ENCODE results near the gene POC1A. TPM values are rescaled to one million over a fixed set of nuclear protein-coding genes. Genes with fewer than 3 reads are reported as not detected.

Gene POC1A
- total RNA-seq, 1 experiment from 2014 or later, result 9.8 TPM

DNA sequence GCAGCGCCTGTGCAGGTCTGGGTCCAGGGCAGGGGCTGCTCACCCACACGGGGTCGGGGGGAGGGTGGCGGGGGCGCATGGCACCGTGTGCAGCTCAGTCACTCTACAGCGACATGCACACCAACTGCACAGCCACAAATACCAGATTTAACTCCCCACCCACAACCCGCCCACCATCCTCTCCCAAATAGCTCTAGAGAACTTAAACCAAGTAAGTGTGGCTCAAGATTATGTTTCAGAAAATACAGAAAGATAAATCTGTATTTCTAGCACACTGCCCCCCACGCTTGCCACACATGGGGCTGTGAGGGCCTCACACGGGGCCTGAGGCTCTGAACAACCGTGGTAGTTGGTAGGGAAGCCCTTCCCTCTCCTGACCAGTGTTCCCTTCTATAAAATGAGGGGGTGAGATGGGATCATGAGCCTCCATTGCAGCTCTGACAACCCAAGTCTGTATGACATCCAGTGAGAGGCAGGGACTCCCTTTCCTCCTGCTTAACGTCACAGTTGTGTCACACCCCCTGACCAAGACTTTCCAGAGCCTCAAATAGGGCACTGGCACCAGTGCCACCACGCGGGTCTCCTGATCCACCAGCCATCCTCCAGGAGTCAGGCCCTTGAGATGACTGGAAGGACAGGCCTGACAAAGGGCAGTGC is 23.1 kb downstream of the POC1A start:
- no peaks in the 10 kb centered on the region for H3K27me3 Mint-ChIP-seq (ENCODE audit: insufficient read depth, unreplicated experiment)
- H3K4me3 Mint-ChIP-seq (ENCODE audit: unreplicated experiment), result no peak overlapping the region
- no peak for DNase-seq (ENCODE audit: unreplicated experiment)
- ChIA-PET CTCF (interaction anchor here (0.6 to 1.9 kb wide), 7 partner anchors 10 to 447 kb away, joined by 3 to 8 read pairs (median 4); no protein-coding TSS in a partner anchor), POLR2A (interaction anchor here (1.0 kb wide), 1 partner anchor 190 kb away, joined by 3 read pairs; the partner anchor contains the start of gene RRP9)
- no TSS peak for BruUV-seq (replicated peaks)
- H3K27ac Mint-ChIP-seq (ENCODE audit: low read depth, unreplicated experiment), result no peak overlapping the region
- peaks cover 20% of the 10 kb centered on the region for H3K4me1 Mint-ChIP-seq (ENCODE audit: insufficient read depth, unreplicated experiment)
- no peaks in the 10 kb centered on the region for H3K9me3 Mint-ChIP-seq (ENCODE audit: unreplicated experiment)
- intact Hi-C loops (cut with micrococcal nuclease), result no loop called here
- no peak for TF ChIP-seq CTCF (IDR thresholded peaks at IDR 0.05; ENCODE audit: unreplicated experiment)
- peaks cover 13% of the 10 kb centered on the region for H3K36me3 Mint-ChIP-seq (ENCODE audit: insufficient read depth, unreplicated experiment)

DNA sequence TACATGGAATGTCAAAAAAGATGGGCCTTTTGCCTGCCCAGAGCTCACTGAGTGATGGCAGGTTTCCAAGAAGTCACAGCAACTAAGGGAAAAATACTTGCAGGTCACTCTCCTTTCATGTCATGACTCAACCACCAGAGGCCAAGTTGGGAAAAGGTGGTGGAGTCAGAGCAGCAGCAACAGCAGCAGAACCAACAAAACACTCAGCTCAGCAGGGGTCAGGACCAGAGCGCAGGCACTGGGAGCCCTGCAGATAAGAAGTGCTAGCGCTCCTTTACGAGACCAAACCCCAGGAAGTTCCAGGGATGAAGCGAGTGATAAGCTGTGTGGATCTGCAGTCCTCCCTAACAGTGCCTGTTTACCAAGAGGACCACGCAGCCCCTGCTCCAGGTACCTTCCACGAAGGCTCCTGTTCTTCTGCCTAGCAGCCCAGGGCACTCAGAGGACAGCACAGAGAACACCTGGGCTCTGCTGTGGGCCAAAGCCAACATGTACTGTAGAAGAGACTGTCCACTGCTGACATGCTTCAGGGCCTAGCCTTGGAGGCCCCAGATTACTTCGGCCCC is 26.0 kb downstream of the POC1A start:
- DNase-seq (ENCODE audit: unreplicated experiment), result peak; percentile 92
- Mint-ChIP-seq H3K4me1 (ENCODE audit: insufficient read depth, unreplicated experiment) (peaks cover 25% of the 10 kb centered on the region), H3K27ac (ENCODE audit: low read depth, unreplicated experiment) (peak overlapping the region; percentile 73), H3K4me3 (ENCODE audit: unreplicated experiment) (no peak overlapping the region), H3K36me3 (ENCODE audit: insufficient read depth, unreplicated experiment) (peaks cover 2% of the 10 kb centered on the region), H3K9me3 (ENCODE audit: unreplicated experiment) (no peaks in the 10 kb centered on the region), H3K27me3 (ENCODE audit: insufficient read depth, unreplicated experiment) (no peaks in the 10 kb centered on the region)
- no peak for TF ChIP-seq CTCF (IDR thresholded peaks at IDR 0.05; ENCODE audit: unreplicated experiment)
- POLR2A ChIA-PET, result interaction anchor here (0.7 to 1.8 kb wide), 6 partner anchors 26 to 155 kb away, joined by 3 to 8 read pairs (median 4); partner anchors contain the start of genes ABHD14B, POC1A and RPL29
- CTCF ChIA-PET, result interaction anchor here (0.6 to 2.4 kb wide), 9 partner anchors 8 to 127 kb away, joined by 3 to 7 read pairs (median 3); no protein-coding TSS in a partner anchor
- intact Hi-C loops (cut with micrococcal nuclease), result no loop called here
- BruUV-seq (replicated peaks), result no TSS peak

GRCh38 chr3:52126500-52126899 is 27.7 kb downstream of the POC1A start:
- Mint-ChIP-seq H3K27ac (ENCODE audit: low read depth, unreplicated experiment) (no peak overlapping the region), H3K36me3 (ENCODE audit: insufficient read depth, unreplicated experiment) (no peaks in the 10 kb centered on the region), H3K27me3 (ENCODE audit: insufficient read depth, unreplicated experiment) (no peaks in the 10 kb centered on the region), H3K4me3 (ENCODE audit: unreplicated experiment) (no peak overlapping the region), H3K4me1 (ENCODE audit: insufficient read depth, unreplicated experiment) (peaks cover 25% of the 10 kb centered on the region), H3K9me3 (ENCODE audit: unreplicated experiment) (no peaks in the 10 kb centered on the region)
- BruUV-seq (replicated peaks), result no TSS peak
- POLR2A ChIA-PET, result interaction anchor here (0.7 kb wide), 1 partner anchor 59 kb away, joined by 3 read pairs; no protein-coding TSS in a partner anchor
- DNase-seq (ENCODE audit: unreplicated experiment), result no peak
- CTCF ChIA-PET, result interaction anchor here (2.3 kb wide), 1 partner anchor 74 kb away, joined by 23 read pairs; no protein-coding TSS in a partner anchor
- intact Hi-C loops (cut with micrococcal nuclease), result no loop called here
- TF ChIP-seq CTCF (IDR thresholded peaks at IDR 0.05; ENCODE audit: unreplicated experiment), result no peak

DNA sequence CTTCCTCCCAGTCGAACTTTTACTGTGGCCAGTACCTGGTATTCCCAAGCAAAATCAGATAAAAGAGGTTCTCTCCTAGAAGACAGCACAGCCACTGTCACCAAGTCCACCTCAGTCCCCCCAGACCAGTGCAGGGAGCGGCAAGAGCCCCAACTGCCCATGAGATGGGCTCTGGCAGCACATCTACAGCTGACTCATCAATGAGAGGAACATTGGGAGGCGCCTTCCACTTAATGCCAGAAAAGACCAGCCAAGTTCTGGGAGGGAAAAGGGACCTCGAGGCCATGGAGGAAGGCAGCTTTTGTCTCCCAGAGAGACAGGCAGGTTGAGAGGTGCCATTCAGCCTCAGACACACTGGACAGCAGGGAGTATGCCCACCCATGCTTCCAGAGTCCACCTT is 28.2 kb downstream of the POC1A start:
- no peak for TF ChIP-seq CTCF (IDR thresholded peaks at IDR 0.05; ENCODE audit: unreplicated experiment)
- no TSS peak for BruUV-seq (replicated peaks)
- Mint-ChIP-seq H3K9me3 (ENCODE audit: unreplicated experiment) (no peaks in the 10 kb centered on the region), H3K36me3 (ENCODE audit: insufficient read depth, unreplicated experiment) (no peaks in the 10 kb centered on the region), H3K27ac (ENCODE audit: low read depth, unreplicated experiment) (peak overlapping the region; percentile 2), H3K27me3 (ENCODE audit: insufficient read depth, unreplicated experiment) (no peaks in the 10 kb centered on the region), H3K4me3 (ENCODE audit: unreplicated experiment) (no peak overlapping the region), H3K4me1 (ENCODE audit: insufficient read depth, unreplicated experiment) (peaks cover 25% of the 10 kb centered on the region)
- DNase-seq (ENCODE audit: unreplicated experiment), result peak; percentile 35
- ChIA-PET POLR2A (interaction anchor here (0.7 kb wide), 1 partner anchor 59 kb away, joined by 3 read pairs; no protein-coding TSS in a partner anchor), CTCF (interaction anchor here (2.3 kb wide), 1 partner anchor 73 kb away, joined by 23 read pairs; no protein-coding TSS in a partner anchor)
- intact Hi-C loops (cut with micrococcal nuclease), result no loop called here

All from MCF 10A (cell line).